Gastrocnemius medialis (tissue), 4 donors: ENCODE measurements around the gene GGA1. TPM values are rescaled to one million over a fixed set of nuclear protein-coding genes. Genes with fewer than 3 reads are reported as not detected.

Source experiments
- ATAC-seq, 2 donors: fragments of 150-250 bp; one replicate each; pipeline ENCODE4 v1.9.1; 2016
- DNase-seq, 2 donors: peaks; one replicate each; pipeline ENCODE4 v3.0.0-alpha.2; 2019
- H3K27ac ChIP-seq, 4 donors: fragments of 200-600 bp; sonication (generic); 1 replicate in 1 of 4; 2 replicates in 3 of 4; pipeline ENCODE4 v1.5.1; 2016 to 2018; ENCODE audit warnings: mild to moderate bottlenecking in 2 of 4, moderate library complexity in 1 of 4
- H3K27me3 ChIP-seq, 3 donors: fragments of 200-600 bp; sonication (generic) in 2 of 3; 1 replicate in 1 of 3; 2 replicates in 2 of 3; pipeline versions ENCODE4 v1.5.1 to v1.6.0; 2016 to 2019; ENCODE audit warnings: mild to moderate bottlenecking in 1 of 3, moderate library complexity in 1 of 3
- H3K36me3 ChIP-seq, 2 donors: fragments of 200-600 bp; sonication (generic) in 1 of 2; one replicate each; pipeline ENCODE4 v1.5.1; 2017 to 2018
- H3K4me1 ChIP-seq, 2 donors: fragments of 200-600 bp; sonication (generic) in 1 of 2; one replicate each; pipeline ENCODE4 v1.5.1; 2016 to 2017; ENCODE audit warnings: mild to moderate bottlenecking in 2 of 2
- H3K4me3 ChIP-seq, 4 donors: fragments of 200-600 bp; sonication (generic) in 3 of 4; 1 replicate in 1 of 4; 2 replicates in 3 of 4; pipeline ENCODE4 v1.5.1; 2016 to 2019; ENCODE audit warnings: mild to moderate bottlenecking in 2 of 4
- H3K9me3 ChIP-seq, 3 donors: fragments of 200-600 bp; sonication (generic) in 2 of 3; 1 replicate in 1 of 3; 2 replicates in 2 of 3; pipeline ENCODE4 v1.5.1; 2016 to 2019
- CTCF ChIP-seq, 5 experiments: fragments of 450-650 bp in 3 of 5; fragments of 200-600 bp in 2 of 5; sonication (generic) in 2 of 5; IDR thresholded peaks in 4 of 5; conservative IDR thresholded peaks in 1 of 5; 1 replicate in 4 of 5; 2 replicates in 1 of 5; pipeline ENCODE4 v1.5.1; 2016 to 2019; ENCODE audit warnings: antibody characterized with exemption in 5 of 5, mild to moderate bottlenecking in 3 of 5, moderate library complexity in 3 of 5
- POLR2A ChIP-seq, 2 donors: fragments of 450-650 bp; IDR thresholded peaks; one replicate each; pipeline ENCODE4 v1.6.1; 2017; ENCODE audit warnings: antibody characterized with exemption in 2 of 2, mild to moderate bottlenecking in 2 of 2, moderate library complexity in 2 of 2
- in situ Hi-C, 4 donors: fragments of 200-750 bp; cut with MboI; loops; one replicate each; pipeline versions ENCODE4 v1.15.0 to v1.8.0; 2017; ENCODE audit warnings: low sequenced_read_pairs in 4 of 4
- intact Hi-C: fragments of 100-400 bp; cut with DNase I; formaldehyde crosslinking; loops from one replicate; pipeline ENCODE4 v1.15.1; 2023; ENCODE audit warnings: low total_unique reads
- total RNA-seq, 4 donors: library from RNA; depleted of rRNA; stranded (reverse); fragments of >200 nt; gene quantifications; one replicate each; pipeline versions ENCODE4 v1.1.0 to v1.2.3, GENCODE V29; 2016

The GGA1 gene
- total RNA-seq, 4 donors from 2014 or later = 39.0 to 48.8 (median 45.0) TPM

- DNase-seq = no peak
- intact Hi-C loops = no loop called here
- peaks cover 6 to 16% of the 10 kb centered on the region in 2 donors for H3K4me1 ChIP-seq
- H3K27me3 ChIP-seq = peaks cover 0 to 9% (median 7%) of the 10 kb centered on the region in 3 donors
- no peak overlapping the region for H3K4me3 ChIP-seq
- TF ChIP-seq POLR2A (IDR thresholded peaks at IDR 0.05) (no peak), CTCF (IDR thresholded peaks at IDR 0.05 in 4 of 5, conservative IDR thresholded peaks at IDR 0.05 in 1 of 5) (no peak)
- no peaks in the 10 kb centered on the region for H3K36me3 ChIP-seq
- in situ Hi-C loops = no loop called here
- no peak overlapping the region for H3K27ac ChIP-seq
- no peaks in the 10 kb centered on the region for H3K9me3 ChIP-seq
- no peak for ATAC-seq
Observed at GRCh38 chr22:37568012-37568411, 40.6 kb upstream of the GGA1 start.

GRCh38 chr22:37568448-37569008 is 40.1 kb upstream of the GGA1 start:
- Histone ChIP-seq H3K36me3 (no peaks in the 10 kb centered on the region), H3K4me3 (no peak overlapping the region), H3K27ac (no peak overlapping the region), H3K9me3 (no peaks in the 10 kb centered on the region), H3K4me1 (peaks cover 6 to 11% of the 10 kb centered on the region in 2 donors), H3K27me3 (peaks cover 0 to 9% (median 7%) of the 10 kb centered on the region in 3 donors)
- DNase-seq (no peak), ATAC-seq (no peak)
- intact Hi-C loops (no loop called here), in situ Hi-C loops (no loop called here)
- TF ChIP-seq POLR2A (IDR thresholded peaks at IDR 0.05) (no peak), CTCF (IDR thresholded peaks at IDR 0.05 in 4 of 5, conservative IDR thresholded peaks at IDR 0.05 in 1 of 5) (no peak)

GRCh38 chr22:37569009-37569920 is 39.4 kb upstream of the GGA1 start:
- Histone ChIP-seq H3K4me1 (peaks cover 6 to 8% of the 10 kb centered on the region in 2 donors), H3K27ac (no peak overlapping the region)
- DNase-seq = no peak

GRCh38 chr22:37569921-37570660 is 38.5 kb upstream of the GGA1 start:
- DNase-seq (no peak), ATAC-seq (no peak)
- Histone ChIP-seq H3K27me3 (peaks cover 0 to 9% (median 7%) of the 10 kb centered on the region in 3 donors), H3K9me3 (no peaks in the 10 kb centered on the region), H3K27ac (no peak overlapping the region), H3K4me3 (no peak overlapping the region), H3K4me1 (peaks cover 6 to 8% of the 10 kb centered on the region in 2 donors), H3K36me3 (no peaks in the 10 kb centered on the region)
- TF ChIP-seq CTCF (IDR thresholded peaks at IDR 0.05 in 4 of 5, conservative IDR thresholded peaks at IDR 0.05 in 1 of 5) (no peak), POLR2A (IDR thresholded peaks at IDR 0.05) (no peak)
- intact Hi-C loops = no loop called here
- in situ Hi-C loops = loop anchor here in 2 of 4 donors (5.0 kb wide), 1 partner anchor 33 kb away; no protein-coding TSS in a partner anchor

More at GRCh38 chr22:37569009-37569920, 39.4 kb upstream of the GGA1 start:
- Histone ChIP-seq H3K4me3 (no peak overlapping the region), H3K36me3 (no peaks in the 10 kb centered on the region), H3K27me3 (peaks cover 0 to 9% (median 7%) of the 10 kb centered on the region in 3 donors), H3K9me3 (no peaks in the 10 kb centered on the region)
- intact Hi-C loops (no loop called here), in situ Hi-C loops (no loop called here)
- TF ChIP-seq CTCF (IDR thresholded peaks at IDR 0.05 in 4 of 5, conservative IDR thresholded peaks at IDR 0.05 in 1 of 5) (no peak), POLR2A (IDR thresholded peaks at IDR 0.05) (no peak)
- ATAC-seq = no peak
